HFFc6 (cell line): ENCODE results near the gene HHIPL2. TPM values are rescaled to one million over a fixed set of nuclear protein-coding genes. Genes with fewer than 3 reads are reported as not detected.

Experiments used
- DNase-seq: peaks from one replicate; pipeline ENCODE4 v3.0.0-alpha.2; 2018
- H3K27ac Mint-ChIP-seq: 2 replicates; pipeline ENCODE4 v1.8.0; 2020; ENCODE audit warnings: mild to moderate bottlenecking, mixed read lengths
- H3K27me3 Mint-ChIP-seq: 2 replicates; pipeline ENCODE4 v1.8.0; 2021; ENCODE audit warnings: mild to moderate bottlenecking, moderate library complexity, mixed read lengths; ENCODE audit not compliant: insufficient read depth
- H3K36me3 Mint-ChIP-seq: 2 replicates; pipeline ENCODE4 v1.8.0; 2021; ENCODE audit warnings: low read depth, mixed read lengths
- H3K4me1 Mint-ChIP-seq: 2 replicates; pipeline ENCODE4 v1.8.0; 2020; ENCODE audit warnings: low read depth, mixed read lengths
- H3K4me3 Mint-ChIP-seq: 2 replicates; pipeline ENCODE4 v1.8.0; 2020; ENCODE audit warnings: mild to moderate bottlenecking, moderate library complexity, mixed read lengths
- H3K9me3 Mint-ChIP-seq: 2 replicates; pipeline ENCODE4 v1.8.0; 2020; ENCODE audit warnings: mild to moderate bottlenecking, mixed read lengths
- CTCF ChIP-seq: fragments of 200-600 bp; sonication (generic); IDR thresholded peaks from 2 replicates; pipeline ENCODE4 v1.5.0; 2021; ENCODE audit warnings: antibody characterized with exemption, mild to moderate bottlenecking
- total RNA-seq, 6 experiments: library from RNA; stranded (reverse); fragmentation: NEBNext Ultra II Directional; extraction: Animal tissue kit (Norgen Biotek cat#: 25700); gene quantifications; 2 replicates in 1 of 6; 3 replicates in 5 of 6; pipeline ENCODE4 v1.2.3, GENCODE V29; 2021

The HHIPL2 gene
- total RNA-seq, 6 experiments from 2014 or later = 0.07 to 0.45 (median 0.31) TPM; not detected in 3

GRCh38 chr1:222588135-222588534 is 40.2 kb upstream of the HHIPL2 start:
- Mint-ChIP-seq H3K27ac (no peak overlapping the region), H3K27me3 (no peaks in the 10 kb centered on the region; the same call in 1 of the 2 replicates), H3K36me3 (peaks cover 4% of the 10 kb centered on the region), H3K4me1 (peaks cover 49% of the 10 kb centered on the region), H3K4me3 (peak overlapping the region; percentile 26), H3K9me3 (no peaks in the 10 kb centered on the region)
- no peak for DNase-seq
- TF ChIP-seq CTCF = no peak

GRCh38 chr1:222586842-222587241 is 38.9 kb upstream of the HHIPL2 start:
- no peak for DNase-seq
- Mint-ChIP-seq H3K4me3 (no peak overlapping the region), H3K27me3 (no peaks in the 10 kb centered on the region; the same call in 1 of the 2 replicates), H3K36me3 (peaks cover 14% of the 10 kb centered on the region), H3K4me1 (peaks cover 50% of the 10 kb centered on the region), H3K9me3 (no peaks in the 10 kb centered on the region), H3K27ac (no peak overlapping the region)
- TF ChIP-seq CTCF = no peak

- H3K4me3 Mint-ChIP-seq = no peak overlapping the region
- TF ChIP-seq CTCF = no peak
- H3K27me3 Mint-ChIP-seq = no peaks in the 10 kb centered on the region
- peaks cover 29% of the 10 kb centered on the region for H3K4me1 Mint-ChIP-seq
- no peaks in the 10 kb centered on the region for H3K9me3 Mint-ChIP-seq
- H3K27ac Mint-ChIP-seq = no peak overlapping the region
- peaks cover 14% of the 10 kb centered on the region for H3K36me3 Mint-ChIP-seq
- DNase-seq = no peak
These were observed 35.2 kb upstream of the HHIPL2 start for GRCh38 chr1:222583079-222583478.

- DNase-seq = peak; percentile 13
- H3K27ac Mint-ChIP-seq = peak overlapping the region; percentile 17; the same call in 1 of the 2 replicates
- no peak overlapping the region for H3K4me3 Mint-ChIP-seq
- peaks cover 19% of the 10 kb centered on the region for H3K36me3 Mint-ChIP-seq
- no peaks in the 10 kb centered on the region for H3K9me3 Mint-ChIP-seq
- H3K4me1 Mint-ChIP-seq = peaks cover 26% of the 10 kb centered on the region
- H3K27me3 Mint-ChIP-seq = no peaks in the 10 kb centered on the region
- no peak for TF ChIP-seq CTCF
These were observed 34.3 kb upstream of the HHIPL2 start for GRCh38 chr1:222582099-222582774.

GRCh38 chr1:222579316-222579715 is 31.4 kb upstream of the HHIPL2 start:
- Mint-ChIP-seq H3K27me3 (no peaks in the 10 kb centered on the region), H3K36me3 (peaks cover 24% of the 10 kb centered on the region), H3K27ac (no peak overlapping the region), H3K4me3 (no peak overlapping the region), H3K4me1 (peaks cover 23% of the 10 kb centered on the region), H3K9me3 (no peaks in the 10 kb centered on the region)
- no peak for DNase-seq
- no peak for TF ChIP-seq CTCF
